Spleen (tissue), 11 donors: ENCODE results near the gene CD37. TPM values are rescaled to one million over a fixed set of nuclear protein-coding genes. Genes with fewer than 3 reads are reported as not detected.
"Not testable (repeated sequence)": the region's sequence is repeated elsewhere in the genome, so short reads cannot be mapped to it uniquely, and the experiment has no call there.

Experiments used
- DNase-seq: peaks from one replicate; pipeline ENCODE4 v3.0.0-alpha.2; 2020
- H3K27ac ChIP-seq, 8 donors: fragments of 200-600 bp; sonication (generic) in 7 of 8; 1 replicate in 4 of 8; 2 replicates in 4 of 8; pipeline versions ENCODE4 v1.5.0 to v1.8.0; 2016 to 2021; ENCODE audit warnings: inconsistent platforms in 4 of 8, mild to moderate bottlenecking in 4 of 8, moderate library complexity in 1 of 8
- H3K27me3 ChIP-seq, 7 donors: fragments of 200-600 bp; sonication (generic) in 6 of 7; replicated peaks in 1 of 7; 1 replicate in 4 of 7; 2 replicates in 3 of 7; pipeline versions ENCODE4 v1.5.0 to v1.8.0; 2016 to 2021; ENCODE audit warnings: inconsistent platforms in 3 of 7, mild to moderate bottlenecking in 1 of 7
- H3K36me3 ChIP-seq, 6 donors: fragments of 200-600 bp; sonication (generic) in 5 of 6; 1 replicate in 4 of 6; 2 replicates in 2 of 6; pipeline versions ENCODE4 v1.5.0 to v1.8.0; 2016 to 2021; ENCODE audit warnings: inconsistent platforms in 2 of 6
- H3K4me1 ChIP-seq, 6 donors: fragments of 200-600 bp; sonication (generic) in 5 of 6; 1 replicate in 3 of 6; 2 replicates in 3 of 6; pipeline versions ENCODE4 v1.5.0 to v1.8.0; 2016 to 2021; ENCODE audit warnings: inconsistent platforms in 3 of 6
- H3K4me3 ChIP-seq, 8 donors: fragments of 200-600 bp; sonication (generic) in 7 of 8; 1 replicate in 4 of 8; 2 replicates in 4 of 8; pipeline versions ENCODE4 v1.5.0 to v1.8.0; 2016 to 2021; ENCODE audit warnings: inconsistent platforms in 4 of 8, mild to moderate bottlenecking in 4 of 8, moderate library complexity in 2 of 8
- H3K9me3 ChIP-seq, 8 donors: fragments of 200-600 bp; sonication (generic) in 7 of 8; 1 replicate in 4 of 8; 2 replicates in 4 of 8; pipeline versions ENCODE4 v1.5.0 to v1.8.0; 2016 to 2021; ENCODE audit warnings: inconsistent platforms in 4 of 8
- POLR2A ChIP-seq, 3 donors: fragments of 450-650 bp; IDR thresholded peaks; one replicate each; pipeline ENCODE4 v1.5.1; 2017; ENCODE audit warnings: antibody characterized with exemption in 3 of 3, mild to moderate bottlenecking in 1 of 3
- POLR2AphosphoS5 ChIP-seq, 3 donors: sonication (generic); formaldehyde crosslinking; IDR thresholded peaks; one replicate each; pipeline ENCODE4 v1.5.1; 2017; ENCODE audit warnings: antibody characterized with exemption in 3 of 3
- WGBS, 5 donors: extraction: QIAGEN DNeasy Blood & Tissue Kit in 3 of 5; methylation state at CpG; one replicate each; pipeline versions ENCODE4 v1.1.5 to v1.1.7; 2013 to 2018; 5-methylcytosine and 5-hydroxymethylcytosine counted together
- intact Hi-C: fragments of 100-400 bp; cut with DNase I; formaldehyde crosslinking; loops from one replicate; pipeline ENCODE4 v1.15.0; 2023; ENCODE audit warnings: low total_unique reads
- polyA plus RNA-seq, 3 donors: library from polyadenylated mRNA; stranded (reverse); fragments of 200-250 nt; gene quantifications; one replicate each; pipeline ENCODE4 v1.2.1, GENCODE V29; 2013
- total RNA-seq, 7 donors: library from RNA; depleted of rRNA in 3 of 7; stranded (reverse); fragments of >200 nt in 3 of 7; fragmentation: NEBNext Ultra II Directional in 4 of 7; extraction: Animal tissue kit (Norgen Biotek cat#: 25700) in 4 of 7; gene quantifications; one replicate each; pipeline versions ENCODE4 v1.1.0 to v1.2.1, GENCODE V29; 2016 to 2021
- TF ChIP-seq, protein P1 (sequence below), 11 experiments: fragments of 200-600 bp in 7 of 11; fragments of 450-650 bp in 4 of 11; sonication (generic) in 4 of 11; IDR thresholded peaks in 8 of 11; conservative IDR thresholded peaks in 3 of 11; 1 replicate in 7 of 11; 2 replicates in 4 of 11; pipeline versions ENCODE4 v1.4.0 to v1.8.0; 2016 to 2021; ENCODE audit warnings: antibody characterized with exemption in 11 of 11, inconsistent platforms in 4 of 11, mild to moderate bottlenecking in 1 of 11
- donor health status: healthy with polysubstance abuse.
- donor health status: DM: no; HTN: no; CAD: no; lungs with moderate emphysema.
- donor health status: DM: no; HTN: no; CAD: no.
- donor health status: Bipolar disorder and iron deficiency.
- donor health status: healthy.
- donor health status: DM: no; HTN: no; CAD: no.
- donor health status: DM: yes; HTN: yes; CAD: no.

CD37 gene
- total and polyA plus RNA-seq, 10 donors, result 297 to 516 (median 403) TPM

DNA sequence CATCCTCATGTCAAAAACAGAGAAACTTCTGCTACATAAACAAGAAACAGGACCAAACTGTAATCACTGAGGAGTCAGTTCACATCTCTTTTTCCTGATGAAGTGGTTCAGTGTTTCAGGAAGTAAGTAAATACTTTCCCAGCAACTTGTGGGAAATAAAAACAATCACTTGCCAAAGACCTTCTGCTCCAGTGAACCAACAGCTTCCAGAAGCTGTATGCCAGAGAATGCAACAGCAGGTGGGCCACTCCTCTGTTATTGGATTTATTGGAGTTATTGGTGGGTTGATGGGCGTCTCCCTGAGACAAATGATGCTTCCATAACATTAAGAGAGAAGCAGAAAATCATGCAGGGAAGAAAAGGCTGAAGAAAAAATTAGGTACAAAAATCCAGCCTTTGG lies 20.1 kb upstream of the CD37 start:
- Histone ChIP-seq H3K4me1 (peaks cover 0 to 7% (median 0%) of the 10 kb centered on the region in 6 donors), H3K4me3 (no peak overlapping the region), H3K27ac (no peak overlapping the region), H3K9me3 (peaks cover 0 to 31% (median 21%) of the 10 kb centered on the region in 8 donors), H3K27me3 (no peaks in the 10 kb centered on the region), H3K36me3 (peaks cover 0 to 46% (median 7%) of the 10 kb centered on the region in 6 donors)
- TF ChIP-seq, protein P1, sequence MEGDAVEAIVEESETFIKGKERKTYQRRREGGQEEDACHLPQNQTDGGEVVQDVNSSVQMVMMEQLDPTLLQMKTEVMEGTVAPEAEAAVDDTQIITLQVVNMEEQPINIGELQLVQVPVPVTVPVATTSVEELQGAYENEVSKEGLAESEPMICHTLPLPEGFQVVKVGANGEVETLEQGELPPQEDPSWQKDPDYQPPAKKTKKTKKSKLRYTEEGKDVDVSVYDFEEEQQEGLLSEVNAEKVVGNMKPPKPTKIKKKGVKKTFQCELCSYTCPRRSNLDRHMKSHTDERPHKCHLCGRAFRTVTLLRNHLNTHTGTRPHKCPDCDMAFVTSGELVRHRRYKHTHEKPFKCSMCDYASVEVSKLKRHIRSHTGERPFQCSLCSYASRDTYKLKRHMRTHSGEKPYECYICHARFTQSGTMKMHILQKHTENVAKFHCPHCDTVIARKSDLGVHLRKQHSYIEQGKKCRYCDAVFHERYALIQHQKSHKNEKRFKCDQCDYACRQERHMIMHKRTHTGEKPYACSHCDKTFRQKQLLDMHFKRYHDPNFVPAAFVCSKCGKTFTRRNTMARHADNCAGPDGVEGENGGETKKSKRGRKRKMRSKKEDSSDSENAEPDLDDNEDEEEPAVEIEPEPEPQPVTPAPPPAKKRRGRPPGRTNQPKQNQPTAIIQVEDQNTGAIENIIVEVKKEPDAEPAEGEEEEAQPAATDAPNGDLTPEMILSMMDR (IDR thresholded peaks at IDR 0.05 in 8 of 11, conservative IDR thresholded peaks at IDR 0.05 in 3 of 11), result no peak
- no peak for TF ChIP-seq POLR2AphosphoS5 (IDR thresholded peaks at IDR 0.05)
- TF ChIP-seq POLR2A (IDR thresholded peaks at IDR 0.05), result no peak
- WGBS, 5 donors, result 70 to 93% (median 87%) methylated on average over 1 of the region's 1 CpG
- no peak for DNase-seq
- intact Hi-C loops, result no loop called here

DNA sequence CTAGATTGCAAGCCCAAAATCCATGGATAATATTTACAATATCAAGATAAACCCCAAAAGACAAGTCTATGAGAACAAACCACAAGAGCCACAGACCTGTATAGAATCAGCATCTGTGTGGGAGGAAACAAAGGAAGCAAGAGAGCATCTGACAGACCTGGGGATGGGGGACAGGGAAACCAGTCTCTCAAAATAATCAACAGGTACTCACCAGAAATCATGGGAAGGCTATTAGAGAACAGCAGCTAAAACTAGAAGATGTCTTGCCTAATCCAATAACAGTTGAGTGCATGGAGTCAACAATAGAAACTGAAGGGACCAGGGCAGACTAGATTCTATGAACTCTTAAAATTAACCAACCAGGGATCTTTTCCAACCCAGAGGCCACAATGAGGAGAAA lies 18.9 kb upstream of the CD37 start:
- intact Hi-C loops, result no loop called here
- TF ChIP-seq, protein P1 (IDR thresholded peaks at IDR 0.05 in 8 of 11, conservative IDR thresholded peaks at IDR 0.05 in 3 of 11), result no peak
- TF ChIP-seq POLR2AphosphoS5 (IDR thresholded peaks at IDR 0.05) (no peak), POLR2A (IDR thresholded peaks at IDR 0.05) (no peak)
- no peak for DNase-seq

DNA sequence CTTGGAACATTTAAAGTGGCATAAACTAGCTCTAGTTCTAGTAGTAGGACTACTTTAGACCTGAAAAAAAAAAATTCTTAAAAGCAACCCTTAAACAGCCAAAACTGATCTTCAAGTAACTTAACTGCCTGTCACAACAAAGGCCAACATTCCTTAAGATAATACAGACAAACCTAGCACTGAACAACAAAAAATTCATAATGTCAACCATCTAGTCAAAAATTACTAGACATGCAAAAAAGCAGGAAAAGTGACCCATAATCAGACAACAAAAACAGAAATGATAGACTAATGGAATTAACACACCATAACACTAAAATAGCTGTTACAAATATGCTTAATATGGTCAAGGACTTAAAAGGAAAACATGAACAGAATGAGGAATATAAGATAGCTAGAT lies 16.9 kb upstream of the CD37 start:
- intact Hi-C loops, result no loop called here
- peaks cover 0 to 61% (median 44%) of the 10 kb centered on the region in 8 donors for H3K9me3 ChIP-seq
- H3K4me1 ChIP-seq, result peaks cover 0 to 7% (median 0%) of the 10 kb centered on the region in 6 donors
- no peak for TF ChIP-seq POLR2A (IDR thresholded peaks at IDR 0.05)
- TF ChIP-seq, protein P1 (IDR thresholded peaks at IDR 0.05 in 8 of 11, conservative IDR thresholded peaks at IDR 0.05 in 3 of 11), result no peak
- no peak for TF ChIP-seq POLR2AphosphoS5 (IDR thresholded peaks at IDR 0.05)
- H3K36me3 ChIP-seq, result peaks cover 0 to 37% (median 5%) of the 10 kb centered on the region in 6 donors
- DNase-seq, result no peak
- no peak overlapping the region for H3K4me3 ChIP-seq
- H3K27ac ChIP-seq, result no peak overlapping the region
- no peaks in the 10 kb centered on the region for H3K27me3 ChIP-seq

More for the DNA sequence above, 18.9 kb upstream of the CD37 start:
- Histone ChIP-seq H3K4me1 (peaks cover 0 to 7% (median 0%) of the 10 kb centered on the region in 6 donors), H3K27ac (no peak overlapping the region), H3K27me3 (no peaks in the 10 kb centered on the region), H3K36me3 (peaks cover 0 to 36% (median 4%) of the 10 kb centered on the region in 6 donors), H3K4me3 (no peak overlapping the region), H3K9me3 (peaks cover 0 to 43% (median 32%) of the 10 kb centered on the region in 8 donors)

DNA sequence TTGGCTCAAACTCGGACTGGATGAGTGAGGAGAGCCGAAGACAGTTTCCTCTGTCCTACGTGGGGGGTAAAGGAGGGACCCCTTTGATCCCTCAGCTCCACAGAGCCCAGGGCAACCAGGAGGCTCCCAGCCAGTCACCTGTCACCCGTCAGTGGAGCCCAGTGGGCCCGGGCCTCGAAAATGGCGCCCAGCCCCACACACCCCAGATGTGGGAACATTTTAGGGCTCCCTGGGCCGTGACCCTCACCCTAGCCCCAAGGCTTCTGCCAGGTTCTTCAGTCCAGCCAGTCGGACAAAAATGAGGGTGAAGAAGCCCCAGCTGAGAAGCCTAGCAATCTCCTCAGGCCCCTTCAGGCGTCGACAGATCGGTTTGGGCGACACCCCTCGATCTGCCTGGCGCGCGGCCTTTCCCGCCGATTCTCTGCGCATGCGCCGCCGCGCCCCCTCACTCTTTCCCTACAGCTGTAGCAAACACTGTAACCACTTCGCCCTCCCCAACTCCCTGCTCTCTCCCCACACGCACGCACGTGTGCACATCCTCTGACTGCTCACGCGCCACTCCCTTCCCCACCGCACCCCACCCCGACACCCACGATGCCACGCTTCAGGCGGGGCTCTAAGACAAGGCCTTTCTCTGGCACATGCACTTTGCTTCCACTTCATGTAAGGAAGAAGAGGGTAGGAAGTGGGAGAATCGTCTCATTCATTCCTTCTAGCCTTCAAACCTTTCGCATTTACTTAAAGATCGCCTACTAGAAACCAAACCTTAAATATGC lies 10.2 kb upstream of the CD37 start, which contains the start of gene SLC6A16:
TSS of gene SLC6A16 (minus strand) at position 391 of the 776 bp plus-strand sequence. CDS start 13,844 bp downstream, outside the sequence.
- peak within 1 kb of the TSS in 7 of 8 donors; percentile 52 to 95 (median 87) for H3K27ac ChIP-seq
- DNase-seq, result no peak
- peaks cover 0 to 57% (median 41%) of the 10 kb centered on the region in 6 donors for H3K4me1 ChIP-seq
- peaks cover 0 to 32% (median 25%) of the 10 kb centered on the region in 8 donors for H3K9me3 ChIP-seq
- H3K4me3 ChIP-seq, result no peak within 1 kb of the TSS
- intact Hi-C loops, result no loop called here
- TF ChIP-seq, protein P1 (IDR thresholded peaks at IDR 0.05 in 8 of 11, conservative IDR thresholded peaks at IDR 0.05 in 3 of 11), result no peak
- TF ChIP-seq POLR2AphosphoS5 (IDR thresholded peaks at IDR 0.05), result peak in 1 of 3 donors; percentile 45
- H3K27me3 ChIP-seq, result no peaks in the 10 kb centered on the region
- WGBS, 5 donors, result 86 to 92% (median 88%) methylated on average over 34 to 38 of the region's 38 CpGs
- H3K36me3 ChIP-seq, result peaks cover 0 to 17% (median 5%) of the 10 kb centered on the region in 6 donors

DNA sequence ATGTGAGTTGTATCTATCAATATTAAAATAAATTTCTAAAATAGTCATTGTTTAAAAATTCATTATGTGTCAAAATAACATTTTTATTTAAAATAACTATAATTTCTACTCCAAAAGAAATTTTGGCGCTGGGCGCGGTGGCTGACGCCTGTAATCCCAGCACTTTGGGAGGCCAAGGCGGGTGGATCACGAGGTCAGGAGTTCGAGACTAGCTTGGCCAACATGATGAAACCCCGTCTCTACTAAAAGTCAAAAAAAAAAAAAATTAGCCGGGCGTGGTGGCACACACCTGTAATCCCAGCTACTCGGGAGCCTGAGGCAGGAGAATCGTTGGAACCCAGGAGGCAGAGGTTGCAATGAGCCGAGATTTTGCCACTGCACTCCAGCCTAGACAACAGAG lies 9.4 kb upstream of the CD37 start:
- peak overlapping the region in 7 of 8 donors; percentile 52 to 95 (median 87) for H3K27ac ChIP-seq
- 77 to 90% (median 85%) methylated on average over 13 of the region's 13 CpGs for WGBS, 5 donors
- H3K4me3 ChIP-seq, DNase-seq, H3K27me3 ChIP-seq, intact Hi-C loops: not testable (repeated sequence)
- H3K36me3 ChIP-seq, result peaks cover 0 to 25% (median 3%) of the 10 kb centered on the region in 6 donors
- peaks cover 0 to 65% (median 49%) of the 10 kb centered on the region in 6 donors for H3K4me1 ChIP-seq
- peaks cover 0 to 24% (median 18%) of the 10 kb centered on the region in 8 donors for H3K9me3 ChIP-seq
